ENCODE measurements around the gene FKBP10.
A peak's percentile ranks its signal among the peaks of the same experiment; 100 is the strongest.
"Not testable (repeated sequence)": the region's sequence is repeated elsewhere in the genome, so short reads cannot be mapped to it uniquely, and the experiment has no call there.

FKBP10 gene

GRCh38 chr17:41810659-41811548 lies 1.9 kb upstream of the FKBP10 start:
- DNase-seq (ENCODE audit: low spot score): no peak

GRCh38 chr17:41811549-41812380 lies 1.0 kb upstream of the FKBP10 start, which contains the start of gene P3H4:
P3H4 (minus strand) TSS chr17:41811949; CDS start chr17:41811915, 34 bp downstream.
- DNase-seq (ENCODE audit: low spot score): peak; percentile 71

GRCh38 chr17:41813152-41813680 lies 412 bp downstream of the FKBP10 start:
- no peak for DNase-seq (ENCODE audit: low spot score)

GRCh38 chr17:41813699-41814124 lies 908 bp downstream of the FKBP10 start:
- no peak for DNase-seq (ENCODE audit: low spot score)

- DNase-seq (ENCODE audit: low spot score): no peak
These were observed 1.4 kb downstream of the FKBP10 start for GRCh38 chr17:41814195-41814594.

GRCh38 chr17:41816637-41817320 lies 4.0 kb downstream of the FKBP10 start:
- no peak for DNase-seq (ENCODE audit: low spot score)

GRCh38 chr17:41818024-41818423 lies 5.2 kb downstream of the FKBP10 start:
- no peak for DNase-seq (ENCODE audit: low spot score)

- no peak for DNase-seq (ENCODE audit: low spot score)
These were observed 9.0 kb downstream of the FKBP10 start for GRCh38 chr17:41821776-41822175.

- DNase-seq (ENCODE audit: low spot score): no peak
These were observed 9.7 kb downstream of the FKBP10 start for GRCh38 chr17:41822216-41823140.

GRCh38 chr17:41823141-41823524 lies 10.3 kb downstream of the FKBP10 start:
- no peak for DNase-seq (ENCODE audit: low spot score)

- no peak for DNase-seq (ENCODE audit: low spot score)
These were observed 10.8 kb downstream of the FKBP10 start for GRCh38 chr17:41823580-41823979.

GRCh38 chr17:41824086-41824485 lies 11.3 kb downstream of the FKBP10 start:
- DNase-seq (ENCODE audit: low spot score): no peak

- no peak for DNase-seq (ENCODE audit: low spot score)
These were observed 12.5 kb downstream of the FKBP10 start for GRCh38 chr17:41825175-41825845.

- DNase-seq (ENCODE audit: low spot score): not testable (repeated sequence)
These were observed 17.2 kb downstream of the FKBP10 start for GRCh38 chr17:41829961-41830360.

- DNase-seq (ENCODE audit: low spot score): no peak
These were observed 22.5 kb downstream of the FKBP10 start for GRCh38 chr17:41835214-41835799.

- peak; percentile 37 for DNase-seq (ENCODE audit: low spot score)
These were observed 23.2 kb downstream of the FKBP10 start, which contains the start of gene NT5C3B for GRCh38 chr17:41835800-41836549. NT5C3B (minus strand) TSS chr17:41836232; CDS start chr17:41836193, 39 bp downstream.

GRCh38 chr17:41836550-41837196 lies 23.9 kb downstream of the FKBP10 start:
- no peak for DNase-seq (ENCODE audit: low spot score)

- DNase-seq (ENCODE audit: low spot score): no peak
These were observed 25.1 kb downstream of the FKBP10 start, which contains the start of gene KLHL10 for GRCh38 chr17:41837761-41838538. KLHL10 (plus strand) TSS chr17:41837825; CDS start chr17:41837933, 108 bp downstream.
